HCT116 (cell line): ENCODE measurements around the gene ARHGEF37. TPM values are rescaled to one million over a fixed set of nuclear protein-coding genes. Genes with fewer than 3 reads are reported as not detected.

ENCODE experiments used
- ATAC-seq: fragments of 200-7000 bp; cut with Tn5 transposase; 2 replicates; pipeline ENCODE4 v1.9.1; 2020; ENCODE audit warnings: mild to moderate bottlenecking, moderate library complexity
- BruUV-seq: library from RNA; stranded (reverse); fragments of 400-500 nt; replicated peaks from 2 replicates; lab custom pipeline; 2021; lab: Mats Ljungman, UMichigan
- CTCF ChIA-PET: fragments of 300-600 bp; sonication (Branson Sonifier 250); formaldehyde crosslinking; loops from one replicate; lab custom pipeline; 2021; ENCODE audit warnings: antibody characterized with exemption; lab: Charles Lee
- POLR2A ChIA-PET: fragments of 300-600, 350-600 bp; sonication (Branson Sonifier 250); formaldehyde crosslinking; loops from one replicate; lab custom pipeline; 2021; ENCODE audit warnings: antibody characterized with exemption; lab: Charles Lee
- RAD21 ChIA-PET, 2 experiments: fragments of 300-600 bp; sonication (Branson Sonifier 250); formaldehyde crosslinking; loops; one replicate each; lab custom pipeline; 2023; ENCODE audit warnings: low total read pairs in 2 of 2; ENCODE audit not compliant: uncharacterized antibody in 2 of 2, unreplicated experiment in 2 of 2, low non-redundant PET in 1 of 2; lab: Charles Lee
- DNase-seq: peaks from one replicate; pipeline ENCODE4 v3.0.0-alpha.2; 2010; ENCODE audit warnings: low read depth, low spot score
- H2AFZ ChIP-seq: fragments of 200-600 bp; shearing (Covaris generic), sonication (generic); 2 replicates; pipeline ENCODE4 v1.6.1; 2017; ENCODE audit warnings: low read depth, mixed run types, mixed read lengths, antibody characterized with exemption, low read length; ENCODE audit not compliant: poor library complexity, severe bottlenecking
- H3K27ac ChIP-seq: 2 replicates; pipeline ENCODE4 v1.5.1; 2012; ENCODE audit warnings: low read depth, low read length
- H3K27me3 ChIP-seq: fragments of 200-600 bp; sonication (generic); 2 replicates; pipeline ENCODE4 v1.6.1; 2016; ENCODE audit warnings: mixed run types, low read length, mixed read lengths; ENCODE audit not compliant: insufficient read depth
- H3K36me3 ChIP-seq, 2 experiments: fragments of 200-500 bp in 1 of 2; fragments of 200-600 bp in 1 of 2; sonication (Bioruptor generic) in 1 of 2; sonication (generic) in 1 of 2; 2 replicates each; pipeline versions ENCODE4 v1.5.1 to v1.6.1; 2014 to 2016; ENCODE audit warnings: low read length in 2 of 2, inconsistent platforms in 1 of 2, mixed read lengths in 1 of 2, mixed run types in 1 of 2; ENCODE audit not compliant: insufficient read depth in 2 of 2, control insufficient read depth in 1 of 2
- H3K4me1 ChIP-seq, 2 experiments: fragments of 200-600 bp in 1 of 2; sonication (generic) in 1 of 2; 2 replicates each; pipeline versions ENCODE4 v1.5.1 to v1.6.1; 2012 to 2017; ENCODE audit warnings: low read length in 2 of 2, inconsistent platforms in 1 of 2, mild to moderate bottlenecking in 1 of 2, mixed read lengths in 1 of 2, mixed run types in 1 of 2, moderate library complexity in 1 of 2; ENCODE audit not compliant: insufficient read depth in 2 of 2, control insufficient read depth in 1 of 2
- H3K4me2 ChIP-seq: fragments of 200-600 bp; sonication (generic); 2 replicates; pipeline ENCODE4 v1.6.1; 2017; ENCODE audit warnings: mixed run types, low read length, mixed read lengths
- H3K4me3 ChIP-seq, 2 experiments: fragments of 200-600 bp in 1 of 2; sonication (generic) in 1 of 2; replicated peaks in 1 of 2; 2 replicates each; pipeline ENCODE4 v1.5.1; 2011 to 2016; ENCODE audit warnings: low read length in 2 of 2, control low read depth in 1 of 2, low read depth in 1 of 2, mild to moderate bottlenecking in 1 of 2, mixed read lengths in 1 of 2, mixed run types in 1 of 2
- H3K79me2 ChIP-seq: fragments of 200-600 bp; sonication (generic); 2 replicates; pipeline ENCODE4 v1.6.1; 2017; ENCODE audit warnings: mild to moderate bottlenecking, mixed run types, low read length, moderate library complexity, mixed read lengths; ENCODE audit not compliant: insufficient read depth
- H3K9ac ChIP-seq: fragments of 200-600 bp; sonication (generic); 2 replicates; pipeline ENCODE4 v1.6.1; 2016; ENCODE audit warnings: low read length, mixed read lengths
- H3K9me2 ChIP-seq: fragments of 200-600 bp; sonication (generic), shearing (Covaris generic); 2 replicates; pipeline ENCODE4 v1.6.1; 2017; ENCODE audit warnings: mixed run types, mild to moderate bottlenecking, moderate library complexity; ENCODE audit not compliant: insufficient read depth
- H3K9me3 ChIP-seq, 2 experiments: fragments of 200-500 bp in 1 of 2; fragments of 200-600 bp in 1 of 2; sonication (Bioruptor generic) in 1 of 2; sonication (generic) in 1 of 2; 2 replicates each; pipeline ENCODE4 v1.6.1; 2014 to 2017; ENCODE audit warnings: low read length in 2 of 2, mixed read lengths in 2 of 2, inconsistent platforms in 1 of 2, low read depth in 1 of 2, mild to moderate bottlenecking in 1 of 2, mixed run types in 1 of 2, moderate library complexity in 1 of 2; ENCODE audit not compliant: control insufficient read depth in 1 of 2, insufficient read depth in 1 of 2
- H4K20me1 ChIP-seq: fragments of 200-600 bp; sonication (generic), shearing (Covaris generic); 2 replicates; pipeline ENCODE4 v1.6.1; 2017; ENCODE audit warnings: mixed run types, mild to moderate bottlenecking, moderate library complexity; ENCODE audit not compliant: insufficient read depth
- CBX3 ChIP-seq: IDR thresholded peaks from 2 replicates; pipeline ENCODE4 v1.6.1; 2012; ENCODE audit warnings: low read depth
- ELF1 ChIP-seq: IDR thresholded peaks from 2 replicates; pipeline ENCODE4 v1.6.1; 2012; ENCODE audit warnings: low read depth, borderline replicate concordance
- EZH2phosphoT487 ChIP-seq: fragments of 200-600 bp; IDR thresholded peaks from 2 replicates; pipeline ENCODE4 v1.6.1; 2018; ENCODE audit warnings: antibody characterized with exemption, borderline replicate concordance
- JUND ChIP-seq: IDR thresholded peaks from 2 replicates; pipeline ENCODE4 v1.6.1; 2012
- MAX ChIP-seq: IDR thresholded peaks from 2 replicates; pipeline ENCODE4 v1.6.1; 2012
- POLR2A ChIP-seq: IDR thresholded peaks from 2 replicates; pipeline ENCODE4 v1.7.0; 2011; ENCODE audit warnings: borderline replicate concordance; ENCODE audit not compliant: insufficient read depth, insufficient read length; ENCODE audit errors: extremely low read depth
- REST ChIP-seq: IDR thresholded peaks from 2 replicates; pipeline ENCODE4 v1.6.1; 2012; ENCODE audit warnings: low read depth
- SP1 ChIP-seq: IDR thresholded peaks from 2 replicates; pipeline ENCODE4 v1.6.1; 2012; ENCODE audit warnings: low read depth
- SRF ChIP-seq: IDR thresholded peaks from 2 replicates; pipeline ENCODE4 v1.6.1; 2012; ENCODE audit warnings: low read depth
- TCF7L2 ChIP-seq: IDR thresholded peaks from 2 replicates; pipeline ENCODE4 v1.7.0; 2011; ENCODE audit warnings: borderline replicate concordance, inconsistent platforms; ENCODE audit not compliant: insufficient read depth, insufficient read length; ENCODE audit errors: extremely low read depth
- YY1 ChIP-seq: IDR thresholded peaks from 2 replicates; pipeline ENCODE4 v1.6.1; 2011; ENCODE audit warnings: low read length, low read depth, moderate library complexity, mild to moderate bottlenecking; ENCODE audit not compliant: insufficient replicate concordance; ENCODE audit errors: extremely low read depth
- ZBTB33 ChIP-seq: IDR thresholded peaks from 2 replicates; pipeline ENCODE4 v1.6.1; 2011; ENCODE audit warnings: mild to moderate bottlenecking, low read length, moderate library complexity; ENCODE audit not compliant: insufficient replicate concordance; ENCODE audit errors: extremely low read depth
- ZNF274 ChIP-seq: fragments of 200-500 bp; sonication (Bioruptor generic); IDR thresholded peaks from 2 replicates; pipeline ENCODE4 v1.6.1; 2014; ENCODE audit warnings: mild to moderate bottlenecking, low read depth, low read length, inconsistent platforms
- intact Hi-C: fragments of 100-400 bp; cut with micrococcal nuclease; formaldehyde crosslinking; loops from 2 replicates; pipeline ENCODE4 v1.10.0; 2022
- total RNA-seq: library from RNA; stranded (reverse); gene quantifications from one replicate; pipeline ENCODE4 v1.2.1, GENCODE V29; 2021; ENCODE audit not compliant: unreplicated experiment

ARHGEF37 gene
- total RNA-seq, 1 experiment from 2014 or later: 7.0 TPM

GRCh38 chr5:149550268-149550583 lies 31.1 kb upstream of the ARHGEF37 start (continued):
- TF ChIP-seq REST (no peak), EZH2phosphoT487 (no peak), YY1 (no peak), MAX (no peak), CBX3 (no peak), TCF7L2 (no peak), POLR2A (no peak)

- TF ChIP-seq JUND: no peak
- no peak for TF ChIP-seq SRF
- no peak for TF ChIP-seq POLR2A
- no peak for TF ChIP-seq ELF1
- TF ChIP-seq SP1: no peak
- no peak for TF ChIP-seq ZNF274
- no peak for TF ChIP-seq ZBTB33
- TF ChIP-seq EZH2phosphoT487: no peak
- TF ChIP-seq, all 23 proteins: peak for 0
- ATAC-seq: no peak
- intact Hi-C loops: loop anchor here (1.0 kb wide), 1 partner anchor 108 kb away; no protein-coding TSS in a partner anchor
- Histone ChIP-seq H3K36me3 (peaks cover 7 to 29% of the 10 kb centered on the region in 2 experiments), H3K4me2 (peak overlapping the region; percentile 84), H2AFZ (no peak overlapping the region), H3K9ac (peak overlapping the region; percentile 99), H4K20me1 (peaks cover 6% of the 10 kb centered on the region; the same call in 1 of the 2 replicates), H3K79me2 (peaks cover 60% of the 10 kb centered on the region), H3K9me2 (no peaks in the 10 kb centered on the region), H3K9me3 (no peaks in the 10 kb centered on the region), H3K27me3 (no peaks in the 10 kb centered on the region), H3K27ac (peak overlapping the region; percentile 93), H3K4me1 (peaks cover 11 to 62% of the 10 kb centered on the region in 2 experiments; a peak in 3 of 4 replicates), H3K4me3 (peak overlapping the region; percentile 85 to 99)
- RAD21 ChIA-PET: interaction anchor here (1.0 to 1.4 kb wide), 2 partner anchors 105 to 108 kb away, joined by 3 to 6 read pairs; no protein-coding TSS in a partner anchor
- BruUV-seq: TSS peak; percentile 41
- POLR2A ChIA-PET: interaction anchor here (0.7 to 4.5 kb wide), 13 partner anchors 11 to 206 kb away, joined by 3 to 56 read pairs (median 4); partner anchors contain the start of gene GRPEL2
- no peak for DNase-seq
- CTCF ChIA-PET: interaction anchor here (0.7 to 2.7 kb wide), 8 partner anchors 12 to 205 kb away, joined by 3 to 22 read pairs (median 6); partner anchors contain the start of gene GRPEL2
Measured at GRCh38 chr5:149550594-149551226, 30.6 kb upstream of the ARHGEF37 start.
